HG03378 (cell line): Measurements from ENCODE around the gene CSPG4.

ENCODE experiments used
- ATAC-seq: cut with Tn5 transposase; IDR thresholded peaks from one replicate; pipeline ENCODE4 v1.9.1; 2021; ENCODE audit warnings: mild to moderate bottlenecking, moderate library complexity; ENCODE audit not compliant: unreplicated experiment

Gene CSPG4

GRCh38 chr15:75625542-75626347 is 86.9 kb downstream of the CSPG4 start, which contains the start of gene SNUPN:
TSS of gene SNUPN (minus strand) at chr15:75625725. CDS start at chr15:75621051, 4,674 bp downstream.
- peak; percentile 53 for ATAC-seq
